Measurements from ENCODE around the gene CWF19L1.

CWF19L1 gene

GRCh38 chr10:100267239-100268104, at the start of gene CWF19L1:
Gene CWF19L1, minus strand, starts transcription at chr10:100267638. Its CDS starts 45 bp downstream, at chr10:100267593.
- intact Hi-C loops (cut with DNase I; ENCODE audit: low total_unique reads), result no loop called here
- TF ChIP-seq, protein P1, sequence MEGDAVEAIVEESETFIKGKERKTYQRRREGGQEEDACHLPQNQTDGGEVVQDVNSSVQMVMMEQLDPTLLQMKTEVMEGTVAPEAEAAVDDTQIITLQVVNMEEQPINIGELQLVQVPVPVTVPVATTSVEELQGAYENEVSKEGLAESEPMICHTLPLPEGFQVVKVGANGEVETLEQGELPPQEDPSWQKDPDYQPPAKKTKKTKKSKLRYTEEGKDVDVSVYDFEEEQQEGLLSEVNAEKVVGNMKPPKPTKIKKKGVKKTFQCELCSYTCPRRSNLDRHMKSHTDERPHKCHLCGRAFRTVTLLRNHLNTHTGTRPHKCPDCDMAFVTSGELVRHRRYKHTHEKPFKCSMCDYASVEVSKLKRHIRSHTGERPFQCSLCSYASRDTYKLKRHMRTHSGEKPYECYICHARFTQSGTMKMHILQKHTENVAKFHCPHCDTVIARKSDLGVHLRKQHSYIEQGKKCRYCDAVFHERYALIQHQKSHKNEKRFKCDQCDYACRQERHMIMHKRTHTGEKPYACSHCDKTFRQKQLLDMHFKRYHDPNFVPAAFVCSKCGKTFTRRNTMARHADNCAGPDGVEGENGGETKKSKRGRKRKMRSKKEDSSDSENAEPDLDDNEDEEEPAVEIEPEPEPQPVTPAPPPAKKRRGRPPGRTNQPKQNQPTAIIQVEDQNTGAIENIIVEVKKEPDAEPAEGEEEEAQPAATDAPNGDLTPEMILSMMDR (IDR thresholded peaks at IDR 0.05), result no peak
- peak within 1 kb of the TSS; percentile 78 to 83 for H3K27ac ChIP-seq
- H3K9me3 ChIP-seq, result no peaks in the 10 kb centered on the region
- DNase-seq, result peak; percentile 81 to 90
- H3K27me3 ChIP-seq, result no peaks in the 10 kb centered on the region
- H3K4me3 ChIP-seq, result peak within 1 kb of the TSS; percentile 70 to 99
- H3K4me1 ChIP-seq, result peaks cover 0 to 22% (median 14%) of the 10 kb centered on the region in 4 donors
- peaks cover 0 to 6% (median 0%) of the 10 kb centered on the region in 3 donors for H3K36me3 ChIP-seq

GRCh38 chr10:100315615-100316014, 48.2 kb upstream of the CWF19L1 start:
- H3K4me1 ChIP-seq, result no peaks in the 10 kb centered on the region
- H3K36me3 ChIP-seq, result no peaks in the 10 kb centered on the region
- TF ChIP-seq, protein P1 (IDR thresholded peaks at IDR 0.05), result no peak
- no peak overlapping the region for H3K27ac ChIP-seq
- no peaks in the 10 kb centered on the region for H3K9me3 ChIP-seq
- DNase-seq, result no peak
- peaks cover 0 to 36% of the 10 kb centered on the region in 2 donors for H3K27me3 ChIP-seq
- H3K4me3 ChIP-seq, result no peak overlapping the region
- intact Hi-C loops (cut with DNase I; ENCODE audit: low total_unique reads), result no loop called here

DNA sequence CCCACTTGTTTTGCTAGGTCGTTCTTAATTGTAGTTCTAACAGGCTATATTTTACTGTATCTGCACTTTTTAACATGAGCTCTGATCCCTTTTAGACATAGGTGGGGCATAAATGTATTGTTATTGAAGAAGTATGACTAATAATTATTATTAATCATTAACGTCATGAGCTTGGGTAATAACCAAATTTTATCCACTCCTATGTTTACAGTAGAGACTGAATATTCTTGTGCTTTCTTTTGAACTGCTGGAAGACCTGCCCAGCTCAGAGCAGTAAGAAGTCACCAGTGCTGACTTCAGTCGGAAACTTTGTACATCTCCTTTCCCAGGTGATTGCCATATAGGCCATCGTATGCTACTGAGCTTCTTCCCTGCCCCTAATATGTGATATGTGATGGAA, 43.9 kb upstream of the CWF19L1 start:
- DNase-seq, result no peak

DNA sequence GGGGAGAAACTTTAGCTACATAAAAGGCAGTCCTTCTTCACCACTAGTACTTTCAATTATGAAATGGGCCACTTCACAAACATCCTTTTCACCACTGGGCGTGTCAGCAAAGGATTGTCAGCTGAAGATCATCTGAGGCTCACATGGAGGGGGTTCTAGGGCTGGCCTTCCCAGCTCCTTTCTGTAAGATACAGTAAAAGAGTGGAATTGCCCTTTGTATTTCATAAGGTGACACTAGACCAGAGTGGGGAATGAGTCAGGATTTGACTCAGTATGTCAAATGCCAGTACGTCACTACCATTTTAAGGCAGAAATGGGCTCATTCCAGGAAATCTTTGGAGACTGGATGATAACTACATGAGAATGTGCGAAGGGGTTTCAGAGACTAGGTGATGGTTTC, 40.2 kb upstream of the CWF19L1 start:
- Histone ChIP-seq H3K4me1 (no peaks in the 10 kb centered on the region), H3K9me3 (no peaks in the 10 kb centered on the region), H3K4me3 (no peak overlapping the region), H3K27ac (no peak overlapping the region), H3K36me3 (no peaks in the 10 kb centered on the region), H3K27me3 (peaks cover 0 to 43% of the 10 kb centered on the region in 2 donors)
- intact Hi-C loops (cut with DNase I; ENCODE audit: low total_unique reads), result no loop called here
- TF ChIP-seq, protein P1 (IDR thresholded peaks at IDR 0.05), result no peak
- DNase-seq, result no peak

More for the DNA sequence above, 43.9 kb upstream of the CWF19L1 start:
- H3K27me3 ChIP-seq, result peaks cover 0 to 35% of the 10 kb centered on the region in 2 donors
- H3K9me3 ChIP-seq, result no peaks in the 10 kb centered on the region
- H3K4me1 ChIP-seq, result no peaks in the 10 kb centered on the region
- H3K27ac ChIP-seq, result no peak overlapping the region
- TF ChIP-seq, protein P1 (IDR thresholded peaks at IDR 0.05), result no peak
- H3K36me3 ChIP-seq, result no peaks in the 10 kb centered on the region
- intact Hi-C loops (cut with DNase I; ENCODE audit: low total_unique reads), result no loop called here
- no peak overlapping the region for H3K4me3 ChIP-seq

DNA sequence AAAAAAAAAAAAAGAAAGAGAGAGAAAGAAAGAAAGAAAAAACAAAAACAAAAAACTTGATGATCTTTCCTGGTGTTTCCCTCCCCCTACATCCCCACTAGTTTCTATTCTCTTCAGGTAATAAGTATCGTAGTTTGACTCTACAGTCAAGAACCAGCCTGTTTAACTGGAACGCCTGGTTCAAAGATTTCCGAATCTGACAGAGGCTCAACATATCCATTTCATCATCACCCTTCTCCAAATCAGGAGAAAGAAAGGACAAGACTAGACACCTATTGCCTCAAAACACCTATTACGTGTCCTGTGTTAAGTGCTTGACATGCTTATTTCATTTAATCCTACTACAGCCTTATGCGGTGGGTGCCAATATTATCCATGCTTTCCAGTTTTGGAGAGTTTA, 39.4 kb upstream of the CWF19L1 start:
- intact Hi-C loops (cut with DNase I; ENCODE audit: low total_unique reads), result no loop called here
- no peak overlapping the region for H3K27ac ChIP-seq
- H3K4me3 ChIP-seq, result no peak overlapping the region

More for the DNA sequence above, 39.4 kb upstream of the CWF19L1 start:
- H3K9me3 ChIP-seq, result no peaks in the 10 kb centered on the region
- DNase-seq, result no peak
- no peaks in the 10 kb centered on the region for H3K4me1 ChIP-seq
- H3K27me3 ChIP-seq, result peaks cover 0 to 40% of the 10 kb centered on the region in 2 donors
- no peaks in the 10 kb centered on the region for H3K36me3 ChIP-seq
- TF ChIP-seq, protein P1 (IDR thresholded peaks at IDR 0.05), result no peak

All from tibial artery (tissue), 4 donors.